ENCODE results near the gene SSH2. TPM values are rescaled to one million over a fixed set of nuclear protein-coding genes. Genes with fewer than 3 reads are reported as not detected.

The SSH2 gene
- total RNA-seq, 2 experiments from 2014 or later: 62.9 to 65.8 TPM

DNA sequence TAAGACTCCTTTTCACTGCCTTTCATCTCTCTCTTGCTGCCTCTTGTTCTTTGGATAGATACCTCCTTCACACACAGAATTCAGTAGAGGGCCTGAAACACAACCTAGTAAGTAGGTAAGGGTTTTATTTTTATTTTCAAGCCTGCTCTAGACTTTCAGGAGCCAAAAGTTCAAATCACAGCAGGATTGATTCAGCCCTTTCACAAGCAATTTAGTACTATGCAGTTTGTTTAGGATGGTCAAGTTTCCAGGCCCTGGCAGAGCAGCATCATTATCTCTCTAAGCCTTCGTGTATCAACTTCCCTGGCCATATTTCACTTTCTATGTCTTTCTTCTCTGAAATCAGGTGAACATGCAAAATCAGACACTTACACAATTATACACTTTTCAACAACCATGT lies 158.5 kb downstream of the SSH2 start:
- Mint-ChIP-seq H3K27me3 (no peaks in the 10 kb centered on the region), H3K4me1 (no peaks in the 10 kb centered on the region), H3K4me3 (no peak overlapping the region), H3K9me3 (no peaks in the 10 kb centered on the region), H3K36me3 (ENCODE audit: low read depth) (no peaks in the 10 kb centered on the region), H3K27ac (no peak overlapping the region)
- POLR2A ChIA-PET: interaction anchor here (2.0 kb wide), 1 partner anchor 10 kb away, joined by 4 read pairs; no protein-coding TSS in a partner anchor
- CTCF ChIA-PET: interaction anchor here (1.5 kb wide), 1 partner anchor 132 kb away, joined by 5 read pairs; no protein-coding TSS in a partner anchor
- no peak for DNase-seq

GRCh38 chr17:29769225-29769624 lies 160.8 kb downstream of the SSH2 start:
- POLR2A ChIA-PET: interaction anchor here (2.0 kb wide), 1 partner anchor 8 kb away, joined by 4 read pairs; no protein-coding TSS in a partner anchor
- Mint-ChIP-seq H3K36me3 (ENCODE audit: low read depth) (no peaks in the 10 kb centered on the region), H3K9me3 (no peaks in the 10 kb centered on the region)

DNA sequence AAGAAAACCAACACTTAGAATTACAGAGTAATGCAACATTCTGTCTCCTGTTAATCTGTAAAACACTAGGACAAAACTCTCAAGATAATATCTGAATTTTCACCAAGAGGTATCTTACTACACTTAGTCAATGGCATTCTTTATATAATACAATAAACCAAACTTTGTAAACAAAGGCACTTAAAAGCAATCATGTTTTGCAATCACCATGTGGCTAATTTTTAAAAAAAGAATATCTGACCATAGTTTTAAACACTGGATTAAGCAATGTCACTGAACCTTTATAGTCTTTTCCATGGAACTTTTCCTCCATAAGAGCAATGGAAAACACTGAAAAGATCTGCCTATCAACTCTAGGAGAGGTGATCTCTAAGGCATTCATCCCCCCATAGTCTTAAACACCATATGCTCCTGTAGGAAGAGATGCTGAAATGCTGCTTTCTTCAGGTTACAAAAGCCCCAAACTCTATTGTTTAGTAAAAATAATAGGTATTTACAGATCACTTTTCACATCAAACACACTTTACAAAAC lies 163.2 kb downstream of the SSH2 start:
- POLR2A ChIA-PET: no interaction called here
- no peaks in the 10 kb centered on the region for H3K27me3 Mint-ChIP-seq

More at GRCh38 chr17:29769225-29769624, 160.8 kb downstream of the SSH2 start:
- Mint-ChIP-seq H3K4me1 (no peaks in the 10 kb centered on the region), H3K27ac (no peak overlapping the region), H3K4me3 (no peak overlapping the region), H3K27me3 (no peaks in the 10 kb centered on the region)
- DNase-seq: no peak
- CTCF ChIA-PET: no interaction called here

GRCh38 chr17:29764748-29765147 lies 165.3 kb downstream of the SSH2 start:
- H3K9me3 Mint-ChIP-seq: no peaks in the 10 kb centered on the region
- no peaks in the 10 kb centered on the region for H3K27me3 Mint-ChIP-seq
- ChIA-PET POLR2A (interaction anchor here (0.6 to 6.3 kb wide), 2 partner anchors 87 to 147 kb away, joined by 4 to 39 read pairs; no protein-coding TSS in a partner anchor), CTCF (interaction anchor here (1.1 kb wide), 1 partner anchor 125 kb away, joined by 4 read pairs; no protein-coding TSS in a partner anchor)
- no peak overlapping the region for H3K4me3 Mint-ChIP-seq
- H3K27ac Mint-ChIP-seq: no peak overlapping the region
- H3K4me1 Mint-ChIP-seq: peaks cover 15% of the 10 kb centered on the region
- H3K36me3 Mint-ChIP-seq (ENCODE audit: low read depth): peaks cover 2% of the 10 kb centered on the region
- no peak for DNase-seq

More for the DNA sequence above, 163.2 kb downstream of the SSH2 start:
- Mint-ChIP-seq H3K4me1 (peaks cover 5% of the 10 kb centered on the region), H3K4me3 (no peak overlapping the region), H3K36me3 (ENCODE audit: low read depth) (no peaks in the 10 kb centered on the region), H3K9me3 (no peaks in the 10 kb centered on the region), H3K27ac (no peak overlapping the region)
- CTCF ChIA-PET: no interaction called here
- DNase-seq: no peak

- Mint-ChIP-seq H3K36me3 (ENCODE audit: low read depth) (peaks cover 2% of the 10 kb centered on the region), H3K4me3 (no peak overlapping the region), H3K4me1 (peaks cover 21% of the 10 kb centered on the region), H3K9me3 (no peaks in the 10 kb centered on the region), H3K27ac (no peak overlapping the region), H3K27me3 (no peaks in the 10 kb centered on the region)
- CTCF ChIA-PET: interaction anchor here (1.1 kb wide), 1 partner anchor 125 kb away, joined by 4 read pairs; no protein-coding TSS in a partner anchor
- DNase-seq: no peak
- POLR2A ChIA-PET: interaction anchor here (6.3 kb wide), 1 partner anchor 146 kb away, joined by 39 read pairs; no protein-coding TSS in a partner anchor
These were observed 165.8 kb downstream of the SSH2 start for GRCh38 chr17:29764217-29764616.

DNA sequence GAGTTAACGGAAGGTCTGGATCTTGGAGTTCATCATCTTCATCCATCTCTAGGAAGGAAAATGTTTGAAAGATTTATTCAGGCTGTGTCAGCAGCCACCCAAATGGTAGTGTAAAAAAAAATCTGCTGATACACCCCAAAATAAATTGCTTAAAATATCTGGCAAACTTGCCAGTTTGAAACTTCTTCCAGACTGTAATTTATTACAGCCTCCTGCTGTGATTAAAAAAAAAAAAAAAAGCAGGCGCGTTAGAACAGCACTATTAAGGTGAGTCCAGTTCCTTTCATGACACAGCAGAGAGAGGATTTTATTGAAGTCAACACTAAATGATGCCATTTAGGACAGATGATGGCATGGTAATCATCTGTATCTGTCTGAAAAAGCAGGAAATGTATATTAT lies 166.8 kb downstream of the SSH2 start:
- Mint-ChIP-seq H3K9me3 (no peaks in the 10 kb centered on the region), H3K4me3 (no peak overlapping the region), H3K27me3 (no peaks in the 10 kb centered on the region), H3K4me1 (peaks cover 27% of the 10 kb centered on the region), H3K36me3 (ENCODE audit: low read depth) (peaks cover 3% of the 10 kb centered on the region), H3K27ac (no peak overlapping the region)
- POLR2A ChIA-PET: interaction anchor here (3.7 to 6.3 kb wide), 2 partner anchors 16 to 145 kb away, joined by 14 to 39 read pairs; no protein-coding TSS in a partner anchor
- DNase-seq: no peak
- CTCF ChIA-PET: interaction anchor here (0.6 to 3.7 kb wide), 2 partner anchors 124 to 615 kb away, joined by 4 to 19 read pairs; no protein-coding TSS in a partner anchor

GRCh38 chr17:29761040-29761761 lies 168.8 kb downstream of the SSH2 start:
- Mint-ChIP-seq H3K9me3 (no peaks in the 10 kb centered on the region), H3K27ac (peak overlapping the region; percentile 95), H3K4me3 (peak overlapping the region; percentile 91), H3K4me1 (peaks cover 42% of the 10 kb centered on the region), H3K36me3 (ENCODE audit: low read depth) (peaks cover 11% of the 10 kb centered on the region), H3K27me3 (no peaks in the 10 kb centered on the region)
- CTCF ChIA-PET: interaction anchor here (0.7 to 3.7 kb wide), 7 partner anchors 18 to 191 kb away, joined by 4 to 24 read pairs (median 8); no protein-coding TSS in a partner anchor
- POLR2A ChIA-PET: interaction anchor here (0.7 to 7.3 kb wide), 23 partner anchors 9 to 356 kb away, joined by 3 to 94 read pairs (median 4); partner anchors contain the start of gene SSH2
- DNase-seq: peak; percentile 95

DNA sequence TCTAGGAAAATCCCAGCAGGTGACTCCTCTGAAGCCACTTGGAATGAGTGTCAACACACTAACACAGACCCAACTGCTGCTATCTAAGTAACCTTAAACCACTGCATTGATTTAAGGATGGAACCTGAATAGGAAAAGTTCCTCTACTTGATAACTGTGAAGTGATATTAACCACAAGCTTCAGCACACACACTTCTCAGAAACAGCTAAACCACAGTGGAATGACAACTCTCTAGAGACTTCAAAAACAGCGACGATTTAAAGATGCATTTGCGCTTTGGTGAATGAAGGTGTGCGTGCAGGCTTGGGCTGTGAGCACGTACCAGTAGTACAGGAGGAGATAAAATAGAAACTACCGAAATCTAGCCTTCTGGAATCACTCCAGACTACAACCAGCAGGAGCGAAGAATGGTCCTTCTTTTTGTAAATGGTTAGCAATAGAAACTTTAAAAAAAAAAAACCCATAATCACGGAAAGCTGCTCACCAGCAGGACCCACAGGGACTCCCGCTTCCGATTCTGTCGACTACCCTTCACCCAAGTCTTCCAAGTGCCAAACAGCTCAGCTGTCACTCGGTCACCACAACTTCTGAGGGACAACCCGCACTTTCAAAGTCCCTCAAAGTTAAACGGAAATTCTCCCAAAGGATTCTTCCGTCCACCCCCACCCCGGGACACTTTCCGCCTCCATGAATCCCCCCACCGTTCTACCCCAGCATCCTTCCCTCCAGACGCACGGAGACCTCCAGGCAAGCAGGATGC lies 169.6 kb downstream of the SSH2 start:
- Mint-ChIP-seq H3K36me3 (ENCODE audit: low read depth) (peaks cover 11% of the 10 kb centered on the region), H3K9me3 (no peaks in the 10 kb centered on the region), H3K4me1 (peaks cover 42% of the 10 kb centered on the region), H3K27me3 (no peaks in the 10 kb centered on the region), H3K27ac (peak overlapping the region; percentile 95), H3K4me3 (peak overlapping the region; percentile 91)
- ChIA-PET CTCF (interaction anchor here (0.6 to 3.7 kb wide), 9 partner anchors 19 to 171 kb away, joined by 3 to 24 read pairs (median 4); no protein-coding TSS in a partner anchor), POLR2A (interaction anchor here (0.7 to 7.3 kb wide), 27 partner anchors 10 to 357 kb away, joined by 3 to 94 read pairs (median 4); partner anchors contain the start of genes ABHD15 and SSH2)
- peak; percentile 69 for DNase-seq

- ChIA-PET CTCF (interaction anchor here (1.3 kb wide), 1 partner anchor 141 kb away, joined by 4 read pairs; no protein-coding TSS in a partner anchor), POLR2A (interaction anchor here (0.9 to 7.3 kb wide), 2 partner anchors 52 to 81 kb away, joined by 3 to 94 read pairs; no protein-coding TSS in a partner anchor)
- Mint-ChIP-seq H3K27ac (no peak overlapping the region), H3K9me3 (no peaks in the 10 kb centered on the region), H3K27me3 (no peaks in the 10 kb centered on the region), H3K36me3 (ENCODE audit: low read depth) (peaks cover 12% of the 10 kb centered on the region), H3K4me3 (peak overlapping the region; percentile 7), H3K4me1 (peaks cover 49% of the 10 kb centered on the region)
- DNase-seq: no peak
These were observed 171.8 kb downstream of the SSH2 start for GRCh38 chr17:29758255-29758654.

DNA sequence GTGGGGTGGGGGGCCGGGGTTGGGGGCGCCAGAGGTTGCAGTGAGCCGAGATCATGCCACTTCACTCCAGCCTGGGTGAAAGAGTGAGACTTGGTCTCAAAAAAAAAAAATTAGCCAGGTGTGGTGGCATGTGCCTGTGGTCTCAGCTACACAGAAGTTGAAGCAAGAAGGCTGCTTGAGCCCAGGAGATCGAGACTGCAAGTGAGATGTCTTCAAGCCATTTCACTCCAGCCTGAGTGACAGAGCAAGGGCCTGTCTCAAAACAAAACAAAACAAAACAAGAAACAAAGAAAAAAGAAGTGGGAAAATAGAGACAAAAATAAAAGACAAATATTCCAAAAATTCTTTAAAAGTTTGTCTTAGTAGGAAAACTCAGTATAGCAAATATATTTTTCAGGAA lies 172.2 kb downstream of the SSH2 start:
- Mint-ChIP-seq H3K4me1 (peaks cover 49% of the 10 kb centered on the region), H3K27me3 (no peaks in the 10 kb centered on the region), H3K36me3 (ENCODE audit: low read depth) (peaks cover 15% of the 10 kb centered on the region), H3K27ac (peak overlapping the region; percentile 40), H3K4me3 (peak overlapping the region; percentile 31), H3K9me3 (no peaks in the 10 kb centered on the region)
- ChIA-PET POLR2A (interaction anchor here (7.3 kb wide), 1 partner anchor 52 kb away, joined by 94 read pairs; no protein-coding TSS in a partner anchor), CTCF (interaction anchor here (0.6 to 1.3 kb wide), 3 partner anchors 22 to 141 kb away, joined by 3 to 5 read pairs (median 4); no protein-coding TSS in a partner anchor)
- no peak for DNase-seq

DNA sequence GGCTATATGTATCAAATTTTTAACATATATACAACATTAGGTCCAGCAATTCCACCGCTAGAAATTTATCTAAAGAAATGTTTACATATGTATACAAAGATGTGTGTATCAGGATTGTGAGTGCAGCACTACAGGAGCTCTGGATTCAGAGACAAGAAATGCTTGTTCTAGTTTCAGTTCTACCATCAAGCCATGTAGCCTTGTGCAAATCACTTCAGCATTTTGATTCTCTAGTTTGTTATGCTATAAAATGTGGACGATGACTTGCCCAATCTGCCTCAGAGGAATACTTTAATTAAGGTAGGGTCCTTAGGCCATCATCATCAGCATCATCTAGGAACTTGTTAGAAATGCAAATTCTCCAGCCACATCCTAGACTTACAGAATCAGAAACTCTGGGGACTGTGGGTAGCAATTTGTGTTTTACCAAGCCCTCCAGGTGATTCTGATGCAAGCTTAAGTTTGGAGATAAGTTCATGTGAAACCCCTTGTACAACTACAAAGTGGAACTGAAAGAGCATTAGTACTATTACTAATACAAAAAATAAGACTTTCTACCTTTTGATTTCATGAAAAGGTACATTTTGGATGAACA lies 176.1 kb downstream of the SSH2 start:
- no peak for DNase-seq
- no peak overlapping the region for H3K27ac Mint-ChIP-seq
- CTCF ChIA-PET: interaction anchor here (0.8 to 1.5 kb wide), 3 partner anchors 22 to 178 kb away, joined by 3 read pairs; no protein-coding TSS in a partner anchor
- H3K27me3 Mint-ChIP-seq: no peaks in the 10 kb centered on the region
- no peaks in the 10 kb centered on the region for H3K9me3 Mint-ChIP-seq
- POLR2A ChIA-PET: interaction anchor here (1.9 kb wide), 1 partner anchor 8 kb away, joined by 5 read pairs; no protein-coding TSS in a partner anchor
- H3K4me1 Mint-ChIP-seq: peaks cover 29% of the 10 kb centered on the region
- peaks cover 23% of the 10 kb centered on the region for H3K36me3 Mint-ChIP-seq (ENCODE audit: low read depth)
- no peak overlapping the region for H3K4me3 Mint-ChIP-seq

Data from activated CD4-positive, alpha-beta memory T cell treated with anti-CD3 and anti-CD28 coated beads, Interleukin-2, amount 10 ng/mL, durations not matched to agents 7 days and 5 days (primary cell).